Skin epidermis (tissue), 12 donors: Measurements from ENCODE around the gene TMEM259.

Experiments
- H3K27ac ChIP-seq, 21 experiments: fragments of 200-600 bp; sonication (generic) in 11 of 21; one replicate each; pipeline ENCODE4 v1.5.0; 2020; ENCODE audit warnings: mild to moderate bottlenecking in 3 of 21, inconsistent platforms in 2 of 21, moderate library complexity in 2 of 21
- H3K4me3 ChIP-seq, 7 experiments: fragments of 200-600 bp; sonication (generic) in 2 of 7; one replicate each; pipeline ENCODE4 v1.5.0; 2020; ENCODE audit warnings: inconsistent platforms in 2 of 7, mild to moderate bottlenecking in 2 of 7, moderate library complexity in 1 of 7

Gene TMEM259

GRCh38 chr19:1020868-1021425 is at the start of gene TMEM259:
TSS of gene TMEM259 (minus strand) at chr19:1021123. CDS start at chr19:1020996, 127 bp downstream.
- H3K27ac ChIP-seq, result peak within 1 kb of the TSS; percentile 55 to 97 (median 95)
- H3K4me3 ChIP-seq, result peak within 1 kb of the TSS; percentile 68 to 94 (median 88)

- no peak overlapping the region for H3K27ac ChIP-seq
- no peak overlapping the region for H3K4me3 ChIP-seq
Observed at GRCh38 chr19:1070576-1070930, 49.6 kb upstream of the TMEM259 start.

GRCh38 chr19:1069009-1069779 is 48.3 kb upstream of the TMEM259 start:
- peak overlapping the region in 15 of 21 experiments; percentile 14 to 100 (median 88) for H3K27ac ChIP-seq

GRCh38 chr19:1068009-1069001 is 47.4 kb upstream of the TMEM259 start:
- H3K27ac ChIP-seq, result peak overlapping the region in 20 of 21 experiments; percentile 14 to 100 (median 84)
- H3K4me3 ChIP-seq, result peak overlapping the region; percentile 39 to 62 (median 53)

More at GRCh38 chr19:1069009-1069779, 48.3 kb upstream of the TMEM259 start:
- peak overlapping the region; percentile 39 to 62 (median 53) for H3K4me3 ChIP-seq

- H3K4me3 ChIP-seq, result peak overlapping the region; percentile 39 to 62 (median 53)
- H3K27ac ChIP-seq, result peak overlapping the region; percentile 14 to 100 (median 83)
Observed at GRCh38 chr19:1067341-1067957, 46.5 kb upstream of the TMEM259 start.

- Histone ChIP-seq H3K27ac (peak within 1 kb of the TSS; percentile 14 to 100 (median 83)), H3K4me3 (peak within 1 kb of the TSS; percentile 39 to 62 (median 53))
Observed at GRCh38 chr19:1066748-1067340, 45.9 kb upstream of the TMEM259 start, which contains the start of gene ARHGAP45. TSS of gene ARHGAP45 (plus strand) at chr19:1067167. CDS start at chr19:1067406, 239 bp downstream.

- peak overlapping the region in 14 of 21 experiments; percentile 65 to 100 (median 88) for H3K27ac ChIP-seq
- peak overlapping the region in 6 of 7 experiments; percentile 39 to 62 (median 53) for H3K4me3 ChIP-seq
Observed at GRCh38 chr19:1066251-1066747, 45.4 kb upstream of the TMEM259 start.

- Histone ChIP-seq H3K27ac (peak overlapping the region in 1 of 21 experiments; percentile 27), H3K4me3 (no peak overlapping the region)
Observed at GRCh38 chr19:1065606-1066109, 44.7 kb upstream of the TMEM259 start.

GRCh38 chr19:1064661-1065605 is 44.0 kb upstream of the TMEM259 start:
- H3K4me3 ChIP-seq, result no peak overlapping the region
- peak overlapping the region in 5 of 21 experiments; percentile 8 to 37 (median 27) for H3K27ac ChIP-seq

GRCh38 chr19:1063909-1064660 is 43.2 kb upstream of the TMEM259 start:
- no peak overlapping the region for H3K4me3 ChIP-seq
- no peak overlapping the region for H3K27ac ChIP-seq

- Histone ChIP-seq H3K4me3 (no peak overlapping the region), H3K27ac (no peak overlapping the region)
Observed at GRCh38 chr19:1063030-1063908, 42.3 kb upstream of the TMEM259 start.

- no peak overlapping the region for H3K4me3 ChIP-seq
- H3K27ac ChIP-seq, result no peak overlapping the region
Observed at GRCh38 chr19:1062387-1063029, 41.6 kb upstream of the TMEM259 start.

- Histone ChIP-seq H3K27ac (no peak overlapping the region), H3K4me3 (no peak overlapping the region)
Observed at GRCh38 chr19:1061987-1062386, 41.1 kb upstream of the TMEM259 start.

GRCh38 chr19:1060689-1061088 is 39.8 kb upstream of the TMEM259 start:
- Histone ChIP-seq H3K4me3 (no peak overlapping the region), H3K27ac (no peak overlapping the region)

GRCh38 chr19:1058112-1058511 is 37.2 kb upstream of the TMEM259 start:
- H3K4me3 ChIP-seq, result no peak overlapping the region
- H3K27ac ChIP-seq, result no peak overlapping the region
